WI38 (cell line): ENCODE results near the gene PPP1R1B.

Source experiments
- H3K4me3 ChIP-seq: 2 replicates; pipeline ENCODE4 v1.5.1; 2011; ENCODE audit warnings: low read depth, mild to moderate bottlenecking, control low read depth, low read length
- TF ChIP-seq, protein P1 (sequence below): IDR thresholded peaks from 2 replicates; pipeline ENCODE4 v1.5.1; 2012; ENCODE audit warnings: low read depth, mild to moderate bottlenecking, control low read depth, low read length

Gene PPP1R1B

DNA sequence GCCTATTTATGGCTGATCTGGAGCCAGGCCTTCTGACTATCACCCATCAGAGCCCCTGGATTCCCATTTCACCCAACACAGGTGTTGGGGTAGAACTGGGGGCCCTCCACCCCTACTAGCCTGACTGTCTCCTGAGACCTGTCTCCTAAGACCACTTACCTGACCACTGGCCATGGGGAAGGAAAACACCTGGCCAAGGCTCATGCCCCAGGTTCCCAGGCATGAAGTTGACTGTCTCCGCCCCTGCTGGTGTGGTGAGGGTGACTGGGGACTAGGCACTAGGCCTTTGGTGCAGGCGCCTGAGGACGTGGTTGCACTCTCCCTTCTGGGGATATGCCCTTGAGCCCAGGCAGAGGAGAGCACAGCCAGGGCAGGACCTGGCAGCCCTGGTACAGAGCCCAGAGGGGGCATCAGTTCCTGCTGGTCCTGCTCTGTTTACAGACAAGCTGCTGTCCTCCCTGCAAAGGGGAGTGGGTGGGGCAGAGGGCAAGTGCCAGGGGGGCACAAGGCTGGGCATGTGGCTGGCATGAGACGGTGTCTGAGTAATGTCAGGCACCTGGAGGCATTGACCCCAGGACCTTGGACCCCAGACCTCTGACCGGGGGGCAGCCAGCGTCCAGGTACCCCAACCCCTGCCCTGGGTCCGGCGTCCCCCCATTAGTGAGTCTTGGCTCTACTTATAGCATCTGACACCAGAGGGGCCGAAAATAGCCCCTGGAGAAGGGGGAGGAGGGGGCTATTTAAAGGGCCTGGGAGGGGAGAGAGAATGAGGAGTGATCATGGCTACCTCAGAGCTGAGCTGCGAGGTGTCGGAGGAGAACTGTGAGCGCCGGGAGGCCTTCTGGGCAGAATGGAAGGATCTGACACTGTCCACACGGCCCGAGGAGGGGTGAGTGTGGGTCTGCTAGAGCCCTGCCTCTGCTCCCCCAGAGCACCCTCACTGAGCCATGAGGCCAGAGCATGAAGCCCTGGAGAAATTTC lies 38.1 kb downstream of the PPP1R1B start, which contains the start of gene TCAP:
TSS of gene TCAP (plus strand) at position 769 of the 981 bp plus-strand sequence. CDS start at position 780, 11 bp downstream.
- H3K4me3 ChIP-seq = no peak within 1 kb of the TSS
- TF ChIP-seq, protein P1, sequence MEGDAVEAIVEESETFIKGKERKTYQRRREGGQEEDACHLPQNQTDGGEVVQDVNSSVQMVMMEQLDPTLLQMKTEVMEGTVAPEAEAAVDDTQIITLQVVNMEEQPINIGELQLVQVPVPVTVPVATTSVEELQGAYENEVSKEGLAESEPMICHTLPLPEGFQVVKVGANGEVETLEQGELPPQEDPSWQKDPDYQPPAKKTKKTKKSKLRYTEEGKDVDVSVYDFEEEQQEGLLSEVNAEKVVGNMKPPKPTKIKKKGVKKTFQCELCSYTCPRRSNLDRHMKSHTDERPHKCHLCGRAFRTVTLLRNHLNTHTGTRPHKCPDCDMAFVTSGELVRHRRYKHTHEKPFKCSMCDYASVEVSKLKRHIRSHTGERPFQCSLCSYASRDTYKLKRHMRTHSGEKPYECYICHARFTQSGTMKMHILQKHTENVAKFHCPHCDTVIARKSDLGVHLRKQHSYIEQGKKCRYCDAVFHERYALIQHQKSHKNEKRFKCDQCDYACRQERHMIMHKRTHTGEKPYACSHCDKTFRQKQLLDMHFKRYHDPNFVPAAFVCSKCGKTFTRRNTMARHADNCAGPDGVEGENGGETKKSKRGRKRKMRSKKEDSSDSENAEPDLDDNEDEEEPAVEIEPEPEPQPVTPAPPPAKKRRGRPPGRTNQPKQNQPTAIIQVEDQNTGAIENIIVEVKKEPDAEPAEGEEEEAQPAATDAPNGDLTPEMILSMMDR = no peak

DNA sequence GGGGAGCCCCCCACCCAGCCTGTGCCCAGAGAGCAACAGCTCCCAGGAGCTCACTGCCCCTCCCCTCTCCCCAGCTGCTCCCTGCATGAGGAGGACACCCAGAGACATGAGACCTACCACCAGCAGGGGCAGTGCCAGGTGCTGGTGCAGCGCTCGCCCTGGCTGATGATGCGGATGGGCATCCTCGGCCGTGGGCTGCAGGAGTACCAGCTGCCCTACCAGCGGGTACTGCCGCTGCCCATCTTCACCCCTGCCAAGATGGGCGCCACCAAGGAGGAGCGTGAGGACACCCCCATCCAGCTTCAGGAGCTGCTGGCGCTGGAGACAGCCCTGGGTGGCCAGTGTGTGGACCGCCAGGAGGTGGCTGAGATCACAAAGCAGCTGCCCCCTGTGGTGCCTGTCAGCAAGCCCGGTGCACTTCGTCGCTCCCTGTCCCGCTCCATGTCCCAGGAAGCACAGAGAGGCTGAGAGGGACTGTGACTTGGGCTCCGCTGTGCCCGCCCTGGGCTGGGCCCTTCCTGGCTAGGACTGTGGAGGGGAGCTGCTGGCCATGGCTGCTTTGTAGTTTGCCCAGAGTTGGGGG lies 39.0 kb downstream of the PPP1R1B start:
- H3K4me3 ChIP-seq = no peak overlapping the region
- TF ChIP-seq, protein P1 = no peak

DNA sequence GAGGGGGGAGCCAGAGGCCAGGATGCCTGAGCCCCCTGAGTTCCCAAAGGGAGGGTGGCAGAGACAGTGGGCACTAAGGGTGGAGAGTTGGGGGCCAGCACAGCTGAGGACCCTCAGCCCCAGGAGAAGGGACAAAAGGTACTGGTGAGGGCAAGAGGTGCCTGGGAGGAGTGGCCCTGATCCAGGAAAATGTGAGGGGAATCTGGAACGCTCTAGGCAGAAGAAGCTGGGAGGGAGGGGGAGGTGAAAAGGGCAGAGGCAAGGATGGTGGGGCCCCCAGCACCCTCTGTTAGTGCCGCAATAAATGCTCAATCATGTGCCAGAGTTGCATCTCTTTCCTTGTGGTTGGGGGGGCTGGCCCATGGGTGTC lies 39.5 kb downstream of the PPP1R1B start:
- no peak overlapping the region for H3K4me3 ChIP-seq
- TF ChIP-seq, protein P1 = no peak

DNA sequence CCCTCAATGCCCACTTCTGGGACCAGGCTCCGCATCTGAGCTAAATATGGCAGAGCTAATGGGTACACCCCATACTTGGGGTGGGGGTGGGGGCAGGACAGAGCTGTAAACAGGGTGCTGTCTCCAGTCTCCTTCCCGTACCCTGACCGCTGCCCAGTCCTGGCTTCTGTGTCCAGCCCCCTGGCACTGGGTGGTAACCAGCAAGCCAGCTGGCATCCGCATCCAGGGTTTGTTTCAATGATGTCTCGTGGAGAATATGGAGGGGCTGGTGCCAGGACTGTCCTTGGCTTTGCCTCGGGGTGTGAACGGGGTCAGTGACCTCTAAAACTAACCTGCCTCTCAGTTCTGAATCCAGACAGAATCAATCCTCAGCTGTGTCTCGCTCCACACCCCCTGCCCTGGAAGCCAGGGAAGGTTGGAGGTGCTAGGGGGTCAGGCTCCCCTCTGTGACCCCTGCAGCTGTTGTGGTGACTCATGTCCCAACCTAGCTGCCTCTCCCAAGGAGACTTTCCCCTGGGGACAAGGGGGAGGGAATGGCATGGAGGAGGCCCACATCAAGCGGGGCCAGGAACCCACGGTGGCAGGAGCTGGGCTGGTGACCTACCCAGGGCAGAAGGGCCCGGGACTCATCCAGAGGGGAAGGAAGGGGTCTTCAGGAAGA lies 40.0 kb downstream of the PPP1R1B start:
- no peak overlapping the region for H3K4me3 ChIP-seq
- TF ChIP-seq, protein P1 = no peak

DNA sequence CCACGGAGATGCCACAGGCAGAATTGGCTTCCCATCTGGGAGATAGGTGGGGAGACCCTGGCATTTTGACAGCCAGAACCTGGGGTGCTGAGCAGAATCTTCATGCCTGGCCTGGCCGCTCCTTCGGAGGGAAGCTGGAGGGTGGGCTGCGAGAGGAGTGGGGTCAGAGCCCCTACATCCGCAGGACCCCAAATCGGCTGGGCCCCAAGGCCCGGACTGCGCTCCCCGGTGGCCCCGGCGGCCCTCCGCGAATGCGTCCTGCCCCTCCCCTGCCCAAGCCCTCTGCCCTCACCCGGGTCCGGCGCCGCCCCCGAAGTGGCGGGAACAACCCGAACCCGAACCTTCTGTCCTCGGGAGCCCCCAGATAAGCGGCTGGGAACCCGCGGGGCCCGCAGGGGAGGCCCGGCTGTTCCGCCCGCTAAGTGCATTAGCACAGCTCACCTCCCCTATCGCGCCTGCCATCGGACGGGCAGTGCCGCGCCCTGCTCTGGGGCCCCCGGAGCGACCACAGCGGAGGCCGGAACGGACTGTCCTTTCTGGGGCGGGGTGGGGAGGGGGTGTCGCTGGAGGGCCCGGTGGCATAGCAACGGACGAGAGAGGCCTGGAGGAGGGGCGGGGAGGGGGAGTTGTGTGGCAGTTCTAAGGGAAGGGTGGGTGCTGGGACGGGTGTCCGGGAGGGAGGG lies 40.7 kb downstream of the PPP1R1B start:
- no peak overlapping the region for H3K4me3 ChIP-seq

More for the DNA sequence above, 40.7 kb downstream of the PPP1R1B start:
- TF ChIP-seq, protein P1 = no peak
